Measurements from ENCODE around the gene SLC6A17.

DNA sequence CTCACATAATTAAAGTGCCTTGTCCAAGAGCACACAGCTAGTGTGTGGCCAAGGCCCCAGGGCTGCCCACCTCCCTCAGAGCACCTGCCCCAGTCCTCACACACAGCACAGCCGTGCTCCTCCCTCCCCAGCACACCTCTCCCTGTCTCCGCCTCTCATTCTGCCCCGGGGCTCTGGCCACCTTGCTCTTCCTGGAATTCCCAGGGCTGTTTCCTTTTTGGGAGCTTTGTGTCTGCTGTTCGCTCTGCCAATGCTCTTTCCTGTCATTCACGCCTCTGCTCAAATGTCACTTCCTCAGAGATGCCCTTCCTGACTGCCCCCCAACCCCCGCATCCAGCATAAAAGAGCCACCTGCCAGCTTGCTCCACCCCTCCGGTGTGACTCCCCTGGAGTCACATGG, 13.3 kb downstream of the SLC6A17 start:
- TF ChIP-seq, protein P1, sequence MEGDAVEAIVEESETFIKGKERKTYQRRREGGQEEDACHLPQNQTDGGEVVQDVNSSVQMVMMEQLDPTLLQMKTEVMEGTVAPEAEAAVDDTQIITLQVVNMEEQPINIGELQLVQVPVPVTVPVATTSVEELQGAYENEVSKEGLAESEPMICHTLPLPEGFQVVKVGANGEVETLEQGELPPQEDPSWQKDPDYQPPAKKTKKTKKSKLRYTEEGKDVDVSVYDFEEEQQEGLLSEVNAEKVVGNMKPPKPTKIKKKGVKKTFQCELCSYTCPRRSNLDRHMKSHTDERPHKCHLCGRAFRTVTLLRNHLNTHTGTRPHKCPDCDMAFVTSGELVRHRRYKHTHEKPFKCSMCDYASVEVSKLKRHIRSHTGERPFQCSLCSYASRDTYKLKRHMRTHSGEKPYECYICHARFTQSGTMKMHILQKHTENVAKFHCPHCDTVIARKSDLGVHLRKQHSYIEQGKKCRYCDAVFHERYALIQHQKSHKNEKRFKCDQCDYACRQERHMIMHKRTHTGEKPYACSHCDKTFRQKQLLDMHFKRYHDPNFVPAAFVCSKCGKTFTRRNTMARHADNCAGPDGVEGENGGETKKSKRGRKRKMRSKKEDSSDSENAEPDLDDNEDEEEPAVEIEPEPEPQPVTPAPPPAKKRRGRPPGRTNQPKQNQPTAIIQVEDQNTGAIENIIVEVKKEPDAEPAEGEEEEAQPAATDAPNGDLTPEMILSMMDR (IDR thresholded peaks at IDR 0.05; ENCODE audit: low read depth, low read length) = no peak
- TF ChIP-seq EZH2phosphoT487 (IDR thresholded peaks at IDR 0.05; ENCODE audit: low read depth) = no peak
